H9 (cell line): Measurements from ENCODE around the gene GNAO1. TPM values are rescaled to one million over a fixed set of nuclear protein-coding genes. Genes with fewer than 3 reads are reported as not detected.

ENCODE experiments used
- DNase-seq: peaks from one replicate; pipeline ENCODE4 v3.0.0-alpha.2; 2017
- H2AFZ ChIP-seq: one replicate; pipeline ENCODE4 v1.6.1; 2013; ENCODE audit warnings: mild to moderate bottlenecking, low read length, control low read depth, moderate library complexity
- H2AK5ac ChIP-seq: 2 replicates; pipeline ENCODE4 v1.6.1; 2013; ENCODE audit warnings: low read length, control low read depth, mixed read lengths; ENCODE audit not compliant: insufficient read length
- H2BK120ac ChIP-seq: one replicate; pipeline ENCODE4 v1.6.1; 2013; ENCODE audit warnings: low read depth, mild to moderate bottlenecking, low read length, control low read depth, inconsistent platforms; ENCODE audit not compliant: poor library complexity, severe bottlenecking
- H2BK12ac ChIP-seq: 2 replicates; pipeline ENCODE4 v1.6.1; 2013; ENCODE audit warnings: low read length, control low read depth, mixed read lengths, low read depth; ENCODE audit not compliant: insufficient read length
- H2BK15ac ChIP-seq: 2 replicates; pipeline ENCODE4 v1.6.1; 2013; ENCODE audit warnings: low read depth, low read length, control low read depth
- H2BK20ac ChIP-seq: one replicate; pipeline ENCODE4 v1.6.1; 2013; ENCODE audit warnings: low read depth, mild to moderate bottlenecking, low read length, control low read depth, inconsistent platforms; ENCODE audit not compliant: poor library complexity, severe bottlenecking
- H2BK5ac ChIP-seq: 2 replicates; pipeline ENCODE4 v1.6.1; 2013; ENCODE audit warnings: low read length, control low read depth, mixed read lengths; ENCODE audit not compliant: insufficient read length
- H3K14ac ChIP-seq: 2 replicates; pipeline ENCODE4 v1.6.1; 2013; ENCODE audit warnings: low read length, control low read depth; ENCODE audit not compliant: insufficient read depth
- H3K18ac ChIP-seq: 2 replicates; pipeline ENCODE4 v1.6.1; 2013; ENCODE audit warnings: low read depth, mild to moderate bottlenecking, mixed read lengths, low read length, control low read depth; ENCODE audit not compliant: insufficient read length
- H3K23ac ChIP-seq: 2 replicates; pipeline ENCODE4 v1.6.1; 2013; ENCODE audit warnings: low read length, control low read depth, mixed read lengths, low read depth; ENCODE audit not compliant: insufficient read length
- H3K23me2 ChIP-seq: 2 replicates; pipeline ENCODE4 v1.6.1; 2013; ENCODE audit warnings: low read depth, mild to moderate bottlenecking, mixed read lengths, low read length, control low read depth; ENCODE audit not compliant: insufficient read length, poor library complexity, severe bottlenecking
- H3K27ac ChIP-seq: 2 replicates; pipeline ENCODE4 v1.5.1; 2013; ENCODE audit warnings: low read length, control low read depth, mixed read lengths, low read depth; ENCODE audit not compliant: insufficient read length
- H3K27me3 ChIP-seq: 2 replicates; pipeline ENCODE4 v1.6.1; 2013; ENCODE audit warnings: low read length, control low read depth, inconsistent platforms; ENCODE audit not compliant: insufficient read depth
- H3K4ac ChIP-seq: 2 replicates; pipeline ENCODE4 v1.6.1; 2013; ENCODE audit warnings: low read depth, mild to moderate bottlenecking, control low read depth, inconsistent platforms, low read length, moderate library complexity
- H3K4me1 ChIP-seq: 2 replicates; pipeline ENCODE4 v1.6.1; 2013; ENCODE audit warnings: low read length, control low read depth, inconsistent platforms; ENCODE audit not compliant: insufficient read depth
- H3K4me2 ChIP-seq: 2 replicates; pipeline ENCODE4 v1.6.1; 2013; ENCODE audit warnings: low read length, control low read depth, mixed read lengths; ENCODE audit not compliant: insufficient read length, insufficient read depth
- H3K56ac ChIP-seq: 2 replicates; pipeline ENCODE4 v1.6.1; 2013; ENCODE audit warnings: low read depth, mild to moderate bottlenecking, mixed read lengths, low read length, control low read depth; ENCODE audit not compliant: insufficient read length
- H3K79me1 ChIP-seq: 2 replicates; pipeline ENCODE4 v1.6.1; 2013; ENCODE audit warnings: low read depth, mild to moderate bottlenecking, moderate library complexity, low read length, control low read depth, inconsistent platforms; ENCODE audit not compliant: insufficient read depth, poor library complexity, severe bottlenecking
- H3K79me2 ChIP-seq: 2 replicates; pipeline ENCODE4 v1.6.1; 2013; ENCODE audit warnings: low read length, control low read depth, inconsistent platforms; ENCODE audit not compliant: insufficient read depth
- H3K9ac ChIP-seq: 2 replicates; pipeline ENCODE4 v1.6.1; 2013; ENCODE audit warnings: low read length, control low read depth, mixed read lengths; ENCODE audit not compliant: insufficient read length; ENCODE audit errors: extremely low read depth
- H3K9me3 ChIP-seq: one replicate; pipeline ENCODE4 v1.6.1; 2013; ENCODE audit warnings: low read depth, low read length, inconsistent platforms; ENCODE audit not compliant: control insufficient read depth
- H3T11ph ChIP-seq: one replicate; pipeline ENCODE4 v1.6.1; 2013; ENCODE audit warnings: mild to moderate bottlenecking, low read length, control low read depth, inconsistent platforms
- H4K20me1 ChIP-seq: one replicate; pipeline ENCODE4 v1.6.1; 2013; ENCODE audit not compliant: control insufficient read depth, insufficient read length, insufficient read depth
- H4K5ac ChIP-seq: 2 replicates; pipeline ENCODE4 v1.6.1; 2013; ENCODE audit warnings: low read depth, mild to moderate bottlenecking, mixed read lengths, low read length, control low read depth; ENCODE audit not compliant: insufficient read length
- H4K8ac ChIP-seq: replicated peaks from 2 replicates; pipeline ENCODE4 v1.6.1; 2013; ENCODE audit warnings: low read length, control low read depth, mixed read lengths, low read depth; ENCODE audit not compliant: insufficient read length
- H4K91ac ChIP-seq: 2 replicates; pipeline ENCODE4 v1.6.1; 2013; ENCODE audit warnings: low read depth, mild to moderate bottlenecking, moderate library complexity, mixed read lengths, low read length, control low read depth; ENCODE audit not compliant: insufficient read length
- H3K27ac Mint-ChIP-seq, 3 experiments: 2 replicates in 2 of 3; 3 replicates in 1 of 3; pipeline ENCODE4 v1.8.0; 2020 to 2021; ENCODE audit warnings: mixed read lengths in 3 of 3, mild to moderate bottlenecking in 1 of 3, moderate library complexity in 1 of 3
- H3K27me3 Mint-ChIP-seq: 2 replicates; pipeline ENCODE4 v1.8.0; 2021; ENCODE audit warnings: low read depth, mild to moderate bottlenecking, moderate library complexity, mixed read lengths
- H3K36me3 Mint-ChIP-seq, 3 experiments: 2 replicates in 2 of 3; 3 replicates in 1 of 3; pipeline ENCODE4 v1.8.0; 2020 to 2021; ENCODE audit warnings: low read depth in 3 of 3, mixed read lengths in 3 of 3; ENCODE audit not compliant: insufficient read depth in 1 of 3
- H3K4me1 Mint-ChIP-seq, 2 experiments: 2 replicates each; pipeline ENCODE4 v1.8.0; 2020; ENCODE audit warnings: mixed read lengths in 2 of 2
- H3K4me3 Mint-ChIP-seq, 2 experiments: 2 replicates in 1 of 2; 3 replicates in 1 of 2; pipeline ENCODE4 v1.8.0; 2020 to 2021; ENCODE audit warnings: mild to moderate bottlenecking in 2 of 2, mixed read lengths in 2 of 2, moderate library complexity in 1 of 2
- H3K9me3 Mint-ChIP-seq, 2 experiments: 2 replicates in 1 of 2; 3 replicates in 1 of 2; pipeline ENCODE4 v1.8.0; 2020; ENCODE audit warnings: mild to moderate bottlenecking in 2 of 2, mixed read lengths in 2 of 2, moderate library complexity in 1 of 2
- WGBS: extraction: QIAGEN DNeasy Blood & Tissue Kit; methylation state at CpG from one replicate; pipeline ENCODE4 v1.1.7; 2013; ENCODE audit warnings: missing lambda C conversion rate, low lambda C conversion rate, mixed read lengths; ENCODE audit not compliant: insufficient read length; ENCODE audit errors: extremely low coverage; 5-methylcytosine and 5-hydroxymethylcytosine counted together
- total RNA-seq: library from RNA; stranded (reverse); gene quantifications from 2 replicates; pipeline ENCODE4 v1.2.1, GENCODE V29; 2021
- TF ChIP-seq, protein P1 (sequence below): fragments of 200-600 bp; sonication (generic); conservative IDR thresholded peaks from 3 replicates; pipeline ENCODE4 v1.8.0; 2021; ENCODE audit warnings: antibody characterized with exemption, mild to moderate bottlenecking

The GNAO1 gene
- total RNA-seq, 1 experiment from 2014 or later, result 16.9 TPM

DNA sequence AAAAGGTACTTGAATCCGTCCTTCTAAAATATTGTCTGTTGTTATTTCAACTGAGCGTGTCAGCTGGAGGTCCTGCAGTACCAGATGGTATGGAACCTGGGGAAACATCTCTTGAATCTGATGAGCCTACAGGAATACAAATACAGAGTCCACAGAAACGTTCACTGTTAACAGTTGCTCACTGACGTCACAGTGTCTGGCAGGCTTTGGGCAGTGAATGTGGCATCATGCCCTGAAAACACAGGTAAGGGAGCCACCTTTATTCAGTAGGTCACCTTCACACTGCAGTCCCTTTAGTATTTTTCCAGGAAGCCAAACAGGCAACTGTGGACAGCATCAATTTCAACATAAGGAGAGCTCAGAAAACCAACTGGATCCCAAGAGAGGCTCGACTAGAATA, 177.9 kb downstream of the GNAO1 start:
- no peaks in the 10 kb centered on the region for H3K27me3 Mint-ChIP-seq
- no peak overlapping the region for H2BK20ac ChIP-seq
- H3K79me2 ChIP-seq, result no peaks in the 10 kb centered on the region
- H4K5ac ChIP-seq, result no peak overlapping the region
- H3K27me3 ChIP-seq, result no peaks in the 10 kb centered on the region
- no peak for DNase-seq
- no peak overlapping the region for H3K23ac ChIP-seq
- peaks cover 5 to 11% (median 9%) of the 10 kb centered on the region in 3 experiments; a peak in 5 of 7 replicates for H3K36me3 Mint-ChIP-seq
- no peaks in the 10 kb centered on the region for H3K4me1 ChIP-seq
- no peak overlapping the region for H2BK5ac ChIP-seq
- H3K18ac ChIP-seq, result no peak overlapping the region
- H4K8ac ChIP-seq, result no peak overlapping the region
- TF ChIP-seq, protein P1, sequence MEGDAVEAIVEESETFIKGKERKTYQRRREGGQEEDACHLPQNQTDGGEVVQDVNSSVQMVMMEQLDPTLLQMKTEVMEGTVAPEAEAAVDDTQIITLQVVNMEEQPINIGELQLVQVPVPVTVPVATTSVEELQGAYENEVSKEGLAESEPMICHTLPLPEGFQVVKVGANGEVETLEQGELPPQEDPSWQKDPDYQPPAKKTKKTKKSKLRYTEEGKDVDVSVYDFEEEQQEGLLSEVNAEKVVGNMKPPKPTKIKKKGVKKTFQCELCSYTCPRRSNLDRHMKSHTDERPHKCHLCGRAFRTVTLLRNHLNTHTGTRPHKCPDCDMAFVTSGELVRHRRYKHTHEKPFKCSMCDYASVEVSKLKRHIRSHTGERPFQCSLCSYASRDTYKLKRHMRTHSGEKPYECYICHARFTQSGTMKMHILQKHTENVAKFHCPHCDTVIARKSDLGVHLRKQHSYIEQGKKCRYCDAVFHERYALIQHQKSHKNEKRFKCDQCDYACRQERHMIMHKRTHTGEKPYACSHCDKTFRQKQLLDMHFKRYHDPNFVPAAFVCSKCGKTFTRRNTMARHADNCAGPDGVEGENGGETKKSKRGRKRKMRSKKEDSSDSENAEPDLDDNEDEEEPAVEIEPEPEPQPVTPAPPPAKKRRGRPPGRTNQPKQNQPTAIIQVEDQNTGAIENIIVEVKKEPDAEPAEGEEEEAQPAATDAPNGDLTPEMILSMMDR, result no peak
- no peaks in the 10 kb centered on the region for H4K20me1 ChIP-seq
- no peak overlapping the region for H4K91ac ChIP-seq
- H2AK5ac ChIP-seq, result no peak overlapping the region
- H3K4me1 Mint-ChIP-seq, result peaks cover 3 to 7% of the 10 kb centered on the region in 2 experiments
- H3K4me3 Mint-ChIP-seq, result no peak overlapping the region
- H2BK15ac ChIP-seq, result no peak overlapping the region
- H3K9me3 Mint-ChIP-seq, result no peaks in the 10 kb centered on the region
- H3K23me2 ChIP-seq, result no peaks in the 10 kb centered on the region
- no peak overlapping the region for H2BK12ac ChIP-seq
- no peak overlapping the region for H2BK120ac ChIP-seq
- no peak overlapping the region for H3K4me2 ChIP-seq
- H3K4ac ChIP-seq, result no peak overlapping the region
- no peak overlapping the region for H3K56ac ChIP-seq
- H3K9me3 ChIP-seq, result no peaks in the 10 kb centered on the region
- H3T11ph ChIP-seq, result no peak overlapping the region
- no CpG with 5 or more reads among the region's 5 CpGs for WGBS
- H3K9ac ChIP-seq, result no peak overlapping the region
- H3K27ac Mint-ChIP-seq, result no peak overlapping the region
- H3K79me1 ChIP-seq, result no peaks in the 10 kb centered on the region
- no peak overlapping the region for H2AFZ ChIP-seq
- H3K14ac ChIP-seq, result no peak overlapping the region
- H3K27ac ChIP-seq, result no peak overlapping the region
